Pancreas (tissue), 10 donors: ENCODE data around the gene PLK2. TPM values are rescaled to one million over a fixed set of nuclear protein-coding genes. Genes with fewer than 3 reads are reported as not detected.

Source experiments
- ATAC-seq, 4 donors: fragments of 200-7000 bp; cut with Tn5 transposase; one replicate each; pipeline versions ENCODE4 v1.8.0 to v1.9.1; 2020; ENCODE audit warnings: mild to moderate bottlenecking in 4 of 4, moderate library complexity in 4 of 4
- DNase-seq, 6 donors: peaks; one replicate each; pipeline ENCODE4 v3.0.0-alpha.2; 2020
- FAIRE-seq: peaks from 2 replicates; lab custom pipeline; 2012; peaks lifted over from hg19 to GRCh38; lab: Jason Lieb, UNC
- H3K27ac ChIP-seq, 4 donors: fragments of 200-600 bp; sonication (generic); 1 replicate in 3 of 4; 2 replicates in 1 of 4; pipeline versions ENCODE4 v1.5.0 to v1.8.0; 2020
- H3K27me3 ChIP-seq, 4 donors: fragments of 200-600 bp; one replicate each; pipeline ENCODE4 v1.8.0; 2021
- H3K36me3 ChIP-seq, 3 donors: fragments of 200-600 bp; sonication (generic) in 1 of 3; one replicate each; pipeline versions ENCODE4 v1.5.0 to v1.8.0; 2020 to 2021
- H3K4me1 ChIP-seq, 3 donors: fragments of 200-600 bp; one replicate each; pipeline ENCODE4 v1.8.0; 2021
- H3K4me3 ChIP-seq, 4 donors: fragments of 200-600 bp; sonication (generic) in 2 of 4; one replicate each; pipeline versions ENCODE4 v1.5.0 to v1.8.0; 2020 to 2021
- H3K9me3 ChIP-seq, 4 donors: fragments of 200-600 bp; one replicate each; pipeline ENCODE4 v1.8.0; 2021
- WGBS, 2 donors: extraction: QIAGEN DNeasy Blood & Tissue Kit; methylation state at CpG; one replicate each; pipeline ENCODE4 v1.1.7; 2013; 5-methylcytosine and 5-hydroxymethylcytosine counted together
- intact Hi-C, 3 donors: fragments of 100-400 bp; cut with DNase I; formaldehyde crosslinking; loops; one replicate each; pipeline versions ENCODE4 v1.11.1 to v1.14.2; 2022
- polyA plus RNA-seq, 2 donors: library from polyadenylated mRNA; stranded (reverse); fragments of 200-250 nt; gene quantifications; one replicate each; pipeline ENCODE4 v1.2.3, GENCODE V29; 2013
- total RNA-seq, 6 donors: library from RNA; stranded (reverse); fragmentation: NEBNext Ultra II Directional in 4 of 6; extraction: Animal tissue kit (Norgen Biotek cat#: 25700) in 4 of 6; gene quantifications; one replicate each; pipeline versions ENCODE4 v1.2.1 to v1.2.4, GENCODE V29; 2021 to 2023
- TF ChIP-seq, protein P1 (sequence below), 4 donors: fragments of 200-600 bp; sonication (generic) in 3 of 4; IDR thresholded peaks; one replicate each; pipeline versions ENCODE4 v1.5.0 to v1.8.0; 2021; ENCODE audit warnings: antibody characterized with exemption in 4 of 4
- donor health status: healthy with polysubstance abuse.
- donor health status: DM: no; HTN: no; CAD: no; lungs with moderate emphysema.
- donor health status: DM: no; HTN: no; CAD: no.
- donor health status: control.
- donor health status: control.
- donor health status: Bipolar disorder and iron deficiency.
- donor health status: DM: yes; HTN: yes; CAD: no.
- donor health status: DM: no; HTN: no; CAD: no.
- donor health status: DM: no; HTN: no; CAD: no.
- donor health status: DM: yes; HTN: yes; CAD: no.

PLK2 gene
- total and polyA plus RNA-seq, 8 donors = 16.2 to 47.8 (median 25.6) TPM

- Histone ChIP-seq H3K9me3 (no peaks in the 10 kb centered on the region), H3K27me3 (no peaks in the 10 kb centered on the region), H3K4me3 (no peak overlapping the region), H3K27ac (no peak overlapping the region), H3K4me1 (no peaks in the 10 kb centered on the region), H3K36me3 (no peaks in the 10 kb centered on the region)
- no peak for FAIRE-seq
- WGBS, 2 donors = 52 to 72% methylated on average over 1 of the region's 1 CpG
- TF ChIP-seq, protein P1, sequence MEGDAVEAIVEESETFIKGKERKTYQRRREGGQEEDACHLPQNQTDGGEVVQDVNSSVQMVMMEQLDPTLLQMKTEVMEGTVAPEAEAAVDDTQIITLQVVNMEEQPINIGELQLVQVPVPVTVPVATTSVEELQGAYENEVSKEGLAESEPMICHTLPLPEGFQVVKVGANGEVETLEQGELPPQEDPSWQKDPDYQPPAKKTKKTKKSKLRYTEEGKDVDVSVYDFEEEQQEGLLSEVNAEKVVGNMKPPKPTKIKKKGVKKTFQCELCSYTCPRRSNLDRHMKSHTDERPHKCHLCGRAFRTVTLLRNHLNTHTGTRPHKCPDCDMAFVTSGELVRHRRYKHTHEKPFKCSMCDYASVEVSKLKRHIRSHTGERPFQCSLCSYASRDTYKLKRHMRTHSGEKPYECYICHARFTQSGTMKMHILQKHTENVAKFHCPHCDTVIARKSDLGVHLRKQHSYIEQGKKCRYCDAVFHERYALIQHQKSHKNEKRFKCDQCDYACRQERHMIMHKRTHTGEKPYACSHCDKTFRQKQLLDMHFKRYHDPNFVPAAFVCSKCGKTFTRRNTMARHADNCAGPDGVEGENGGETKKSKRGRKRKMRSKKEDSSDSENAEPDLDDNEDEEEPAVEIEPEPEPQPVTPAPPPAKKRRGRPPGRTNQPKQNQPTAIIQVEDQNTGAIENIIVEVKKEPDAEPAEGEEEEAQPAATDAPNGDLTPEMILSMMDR (IDR thresholded peaks at IDR 0.05) = no peak
- intact Hi-C loops = no loop called here
- no peak for ATAC-seq
- no peak for DNase-seq
Measured at GRCh38 chr5:58486290-58486689, 26.4 kb upstream of the PLK2 start.

DNA sequence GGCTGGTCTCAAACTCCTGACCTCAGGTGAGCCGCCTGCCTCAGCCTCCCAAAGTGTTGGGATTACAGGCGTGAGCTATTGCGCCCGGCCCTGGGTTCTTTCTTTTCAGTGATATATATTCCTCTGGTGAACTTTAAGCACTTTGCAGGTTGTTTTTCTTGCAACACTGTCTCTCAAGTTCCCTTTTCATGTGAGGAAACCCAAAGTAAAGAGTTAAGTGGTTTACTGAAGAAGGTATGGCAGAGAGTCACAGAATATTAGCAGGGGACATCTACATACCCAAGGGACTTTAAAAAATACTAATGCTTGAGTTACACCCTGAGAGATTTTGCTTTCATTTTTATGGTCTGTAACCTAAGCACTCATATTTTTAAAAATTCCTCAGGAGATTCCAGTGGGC lies 24.6 kb upstream of the PLK2 start:
- H3K27me3 ChIP-seq = no peaks in the 10 kb centered on the region
- H3K4me1 ChIP-seq = no peaks in the 10 kb centered on the region
- TF ChIP-seq, protein P1 (IDR thresholded peaks at IDR 0.05) = no peak
- ATAC-seq (no peak), DNase-seq (no peak), FAIRE-seq (no peak)
- H3K4me3 ChIP-seq = no peak overlapping the region
- no peak overlapping the region for H3K27ac ChIP-seq
- intact Hi-C loops = no loop called here
- H3K36me3 ChIP-seq = no peaks in the 10 kb centered on the region
- H3K9me3 ChIP-seq = no peaks in the 10 kb centered on the region
- WGBS, 2 donors = 68 to 77% methylated on average over 4 of the region's 4 CpGs

- TF ChIP-seq, protein P1 (IDR thresholded peaks at IDR 0.05) = no peak
- intact Hi-C loops = no loop called here
- FAIRE-seq (no peak), ATAC-seq (no peak), DNase-seq (no peak)
- Histone ChIP-seq H3K4me1 (no peaks in the 10 kb centered on the region), H3K36me3 (no peaks in the 10 kb centered on the region), H3K27me3 (no peaks in the 10 kb centered on the region), H3K9me3 (no peaks in the 10 kb centered on the region), H3K27ac (no peak overlapping the region), H3K4me3 (no peak overlapping the region)
- 83 to 96% methylated on average over 1 of the region's 1 CpG for WGBS, 2 donors
Measured at GRCh38 chr5:58482536-58482935, 22.6 kb upstream of the PLK2 start.

DNA sequence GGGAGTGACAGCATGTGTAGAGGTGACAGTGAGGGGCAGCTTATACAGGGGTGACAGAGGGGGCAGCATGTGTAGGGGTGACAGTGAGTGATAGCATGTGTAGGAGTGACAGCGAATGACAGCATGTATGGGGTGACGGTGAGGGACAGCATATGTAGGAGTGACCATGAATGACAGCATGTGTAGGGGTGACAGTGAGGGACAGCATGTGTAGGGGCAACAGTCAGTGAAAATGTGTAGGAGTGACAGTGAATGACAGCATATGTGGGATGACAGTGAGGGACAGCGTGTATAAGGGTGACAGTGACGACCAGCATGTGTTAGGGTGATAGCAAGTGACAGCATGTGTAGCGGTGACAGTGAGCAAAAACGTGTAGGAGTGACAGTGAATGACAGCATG lies 21.9 kb upstream of the PLK2 start:
- no peaks in the 10 kb centered on the region for H3K36me3 ChIP-seq
- intact Hi-C loops = no loop called here
- no peaks in the 10 kb centered on the region for H3K27me3 ChIP-seq
- no peaks in the 10 kb centered on the region for H3K9me3 ChIP-seq
- no peak overlapping the region for H3K4me3 ChIP-seq
- FAIRE-seq = no peak
- no peaks in the 10 kb centered on the region for H3K4me1 ChIP-seq
- TF ChIP-seq, protein P1 (IDR thresholded peaks at IDR 0.05) = no peak
- no peak for ATAC-seq
- no peak for DNase-seq
- H3K27ac ChIP-seq = no peak overlapping the region
- WGBS, 2 donors = 76 to 79% methylated on average over 6 of the region's 6 CpGs

DNA sequence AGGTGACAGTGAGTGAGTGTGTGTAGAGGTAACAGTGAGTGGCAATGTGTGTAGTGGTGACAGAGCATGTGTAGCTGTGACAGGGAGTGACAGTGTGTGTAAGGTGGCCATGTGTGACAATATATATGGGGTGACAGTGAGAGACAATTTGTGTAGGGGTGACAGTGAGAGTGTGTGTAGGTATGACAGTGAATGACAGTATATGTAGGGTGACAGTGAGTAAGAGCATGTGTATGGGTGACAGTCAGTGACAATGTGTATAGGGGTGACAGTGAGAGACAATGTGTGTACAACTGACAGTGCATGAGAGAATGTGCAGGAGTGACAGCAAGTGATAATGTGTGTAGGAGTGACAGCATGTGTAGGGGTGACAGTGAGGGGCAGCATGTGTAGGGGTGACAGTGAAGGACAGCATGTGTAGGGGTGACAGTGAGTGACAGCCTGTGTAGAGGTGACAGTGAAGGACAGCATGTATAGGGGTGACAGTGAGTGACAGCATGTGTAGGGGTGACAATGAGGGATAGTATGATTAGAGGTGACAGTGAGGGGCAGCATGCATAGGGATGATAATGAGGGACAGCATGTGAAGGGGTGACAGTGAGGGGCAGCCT lies 21.3 kb upstream of the PLK2 start:
- H3K27ac ChIP-seq = no peak overlapping the region
- DNase-seq (no peak), ATAC-seq (no peak), FAIRE-seq (no peak)
- TF ChIP-seq, protein P1 (IDR thresholded peaks at IDR 0.05) = no peak
- H3K36me3 ChIP-seq = no peaks in the 10 kb centered on the region
- H3K27me3 ChIP-seq = no peaks in the 10 kb centered on the region
- H3K4me1 ChIP-seq = no peaks in the 10 kb centered on the region
- H3K9me3 ChIP-seq = no peaks in the 10 kb centered on the region
- H3K4me3 ChIP-seq = no peak overlapping the region
- intact Hi-C loops = no loop called here
